Natural killer cell (primary cell): ENCODE data around the gene ZNF394. TPM values are rescaled to one million over a fixed set of nuclear protein-coding genes. Genes with fewer than 3 reads are reported as not detected.

Experiments used
- ATAC-seq, 3 donors: fragments of 150-1000 bp in 2 of 3; fragments of 200-7000 bp in 1 of 3; cut with Tn5 transposase; 1 replicate in 1 of 3; 2 replicates in 2 of 3; pipeline ENCODE4 v1.10.0; 2021; ENCODE audit warnings: mild to moderate bottlenecking in 2 of 3, moderate library complexity in 2 of 3
- DNase-seq, 2 donors: peaks; one replicate each; pipeline versions ENCODE4 v3.0.0 to v3.0.0-alpha.2; 2013 to 2021; ENCODE audit warnings: mixed read lengths in 1 of 2
- H3K27ac ChIP-seq: one replicate; pipeline ENCODE4 v1.5.1; 2013; ENCODE audit warnings: mild to moderate bottlenecking, low read length
- H3K27me3 ChIP-seq: one replicate; pipeline ENCODE4 v1.6.1; 2013; ENCODE audit warnings: low read length; ENCODE audit not compliant: control insufficient read depth, insufficient read depth
- H3K36me3 ChIP-seq: one replicate; pipeline ENCODE4 v1.6.1; 2013; ENCODE audit warnings: low read length; ENCODE audit not compliant: control insufficient read depth, insufficient read depth
- H3K4me1 ChIP-seq: one replicate; pipeline ENCODE4 v1.6.1; 2013; ENCODE audit warnings: low read length; ENCODE audit not compliant: control insufficient read depth, insufficient read depth
- H3K4me3 ChIP-seq: one replicate; pipeline ENCODE4 v1.5.1; 2013; ENCODE audit warnings: low read length
- H3K9me3 ChIP-seq: one replicate; pipeline ENCODE4 v1.6.1; 2013; ENCODE audit warnings: low read length; ENCODE audit not compliant: control insufficient read depth, insufficient read depth
- H3K27ac Mint-ChIP-seq, 2 donors: one replicate each; pipeline ENCODE4 v1.8.0; 2022; ENCODE audit warnings: mild to moderate bottlenecking in 2 of 2, mixed read lengths in 2 of 2, moderate library complexity in 1 of 2
- H3K27me3 Mint-ChIP-seq, 2 donors: one replicate each; pipeline ENCODE4 v1.8.0; 2022; ENCODE audit warnings: low read depth in 2 of 2, mixed read lengths in 2 of 2
- H3K36me3 Mint-ChIP-seq: one replicate; pipeline ENCODE4 v1.8.0; 2022; ENCODE audit warnings: mixed read lengths
- H3K4me1 Mint-ChIP-seq, 2 donors: one replicate each; pipeline ENCODE4 v1.8.0; 2022; ENCODE audit warnings: mixed read lengths in 2 of 2
- H3K4me3 Mint-ChIP-seq: one replicate; pipeline ENCODE4 v1.8.0; 2022; ENCODE audit warnings: mild to moderate bottlenecking, moderate library complexity, mixed read lengths
- H3K9me3 Mint-ChIP-seq, 2 donors: one replicate each; pipeline ENCODE4 v1.8.0; 2022; ENCODE audit warnings: mixed read lengths in 2 of 2
- WGBS: methylation state at CpG from one replicate; pipeline ENCODE4 v1.1.7; 2013; ENCODE audit warnings: missing lambda C conversion rate; ENCODE audit not compliant: insufficient coverage; 5-methylcytosine and 5-hydroxymethylcytosine counted together
- intact Hi-C: fragments of 100-400 bp; cut with micrococcal nuclease; formaldehyde crosslinking; loops from one replicate; pipeline ENCODE4 v1.14.2; 2022
- total RNA-seq, 4 donors: library from RNA; stranded (reverse); fragments of 120-200 nt in 1 of 4; gene quantifications; one replicate each; pipeline versions ENCODE4 v1.2.3 to v1.2.4, GENCODE V29; 2013 to 2022
- TF ChIP-seq, protein P1 (sequence below): fragments of 200-600 bp; IDR thresholded peaks from one replicate; pipeline ENCODE4 v1.8.0; 2022; ENCODE audit warnings: antibody characterized with exemption

ZNF394 gene
- total RNA-seq, 3 donors from 2014 or later (not counting 1 experiment from before 2014, with no cell fraction given) = 188 to 237 (median 215) TPM

DNA sequence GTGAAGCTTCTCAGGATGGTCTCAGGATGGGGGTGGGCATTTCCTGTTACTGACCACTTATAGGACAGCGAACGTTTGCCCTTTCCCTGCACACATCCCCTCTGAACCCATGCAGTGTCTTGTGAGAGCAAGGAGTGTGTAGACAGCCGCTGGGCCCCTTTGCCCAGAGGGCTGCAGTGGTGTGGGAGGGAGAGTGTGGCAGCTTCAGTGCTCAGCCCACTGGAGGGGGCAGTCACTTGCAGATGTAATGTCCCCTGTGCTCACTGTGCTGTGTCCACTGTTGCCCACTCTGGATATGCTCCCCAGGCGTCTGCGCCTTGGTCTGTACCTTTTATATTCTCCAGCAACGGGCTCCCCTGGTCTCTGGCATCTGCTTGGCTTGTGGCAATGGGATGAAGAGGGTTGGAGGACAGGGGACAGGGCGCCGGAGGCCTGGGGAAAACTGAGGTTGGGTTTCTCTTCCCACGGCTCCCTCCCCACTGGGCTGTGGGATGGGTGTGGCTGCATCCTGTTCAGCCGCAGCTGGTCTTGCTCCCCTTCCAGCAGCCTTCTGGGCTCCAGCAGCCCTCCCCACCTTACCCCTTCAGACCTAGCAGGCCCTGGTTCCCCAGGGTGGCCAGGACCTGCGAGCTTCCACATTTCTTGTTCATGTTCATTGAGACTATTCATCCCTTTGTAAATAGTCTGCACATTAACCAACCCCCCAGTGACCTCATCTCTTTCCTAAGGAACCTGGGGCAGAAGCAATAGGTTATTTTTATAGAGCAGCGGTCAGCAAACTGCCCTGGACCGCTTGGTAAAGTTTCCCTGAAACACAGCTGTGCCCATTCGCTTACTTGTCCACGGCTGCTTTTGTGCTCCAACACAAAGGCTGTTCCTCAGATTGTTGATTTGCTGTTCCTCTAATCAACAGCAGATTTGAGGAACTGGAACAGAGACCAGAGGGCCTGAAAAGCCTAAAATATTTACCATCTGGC lies 21.3 kb downstream of the ZNF394 start:
- H3K4me3 Mint-ChIP-seq = peak overlapping the region; percentile 25
- H3K4me3 ChIP-seq = no peak overlapping the region

DNA sequence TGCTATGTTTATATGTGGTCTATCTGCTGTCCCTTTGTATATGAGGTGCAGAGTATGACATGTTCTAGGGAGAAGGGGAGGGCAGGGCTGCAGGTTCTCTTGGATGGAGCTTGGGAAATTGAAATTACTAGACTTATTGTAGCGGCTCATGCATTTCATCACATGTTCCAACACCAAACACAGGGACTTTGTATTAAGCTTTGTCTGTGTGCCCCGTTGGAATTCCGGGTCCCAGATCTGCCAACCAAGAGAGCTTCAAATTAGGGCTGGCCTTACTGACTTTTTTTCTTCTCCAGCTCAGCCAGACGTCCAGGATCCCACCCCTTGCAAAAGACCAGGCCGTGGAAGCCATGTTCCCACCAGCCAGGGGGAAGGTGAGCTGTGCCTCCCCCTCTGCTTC lies 24.0 kb downstream of the ZNF394 start:
- Mint-ChIP-seq H3K4me3 (no peak overlapping the region), H3K27me3 (no peaks in the 10 kb centered on the region), H3K4me1 (peaks cover 32 to 40% of the 10 kb centered on the region in 2 donors), H3K36me3 (no peaks in the 10 kb centered on the region), H3K9me3 (no peaks in the 10 kb centered on the region), H3K27ac (no peak overlapping the region)
- Histone ChIP-seq H3K27ac (no peak overlapping the region), H3K4me3 (no peak overlapping the region), H3K36me3 (peaks cover 2% of the 10 kb centered on the region), H3K27me3 (no peaks in the 10 kb centered on the region), H3K4me1 (peaks cover 29% of the 10 kb centered on the region), H3K9me3 (no peaks in the 10 kb centered on the region)
- ATAC-seq = no peak
- WGBS = 93% methylated on average over 5 of the region's 5 CpGs
- intact Hi-C loops = no loop called here
- TF ChIP-seq, protein P1, sequence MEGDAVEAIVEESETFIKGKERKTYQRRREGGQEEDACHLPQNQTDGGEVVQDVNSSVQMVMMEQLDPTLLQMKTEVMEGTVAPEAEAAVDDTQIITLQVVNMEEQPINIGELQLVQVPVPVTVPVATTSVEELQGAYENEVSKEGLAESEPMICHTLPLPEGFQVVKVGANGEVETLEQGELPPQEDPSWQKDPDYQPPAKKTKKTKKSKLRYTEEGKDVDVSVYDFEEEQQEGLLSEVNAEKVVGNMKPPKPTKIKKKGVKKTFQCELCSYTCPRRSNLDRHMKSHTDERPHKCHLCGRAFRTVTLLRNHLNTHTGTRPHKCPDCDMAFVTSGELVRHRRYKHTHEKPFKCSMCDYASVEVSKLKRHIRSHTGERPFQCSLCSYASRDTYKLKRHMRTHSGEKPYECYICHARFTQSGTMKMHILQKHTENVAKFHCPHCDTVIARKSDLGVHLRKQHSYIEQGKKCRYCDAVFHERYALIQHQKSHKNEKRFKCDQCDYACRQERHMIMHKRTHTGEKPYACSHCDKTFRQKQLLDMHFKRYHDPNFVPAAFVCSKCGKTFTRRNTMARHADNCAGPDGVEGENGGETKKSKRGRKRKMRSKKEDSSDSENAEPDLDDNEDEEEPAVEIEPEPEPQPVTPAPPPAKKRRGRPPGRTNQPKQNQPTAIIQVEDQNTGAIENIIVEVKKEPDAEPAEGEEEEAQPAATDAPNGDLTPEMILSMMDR = no peak
- DNase-seq = no peak

More for the DNA sequence above, 21.3 kb downstream of the ZNF394 start:
- Mint-ChIP-seq H3K4me1 (peaks cover 18 to 22% of the 10 kb centered on the region in 2 donors), H3K27me3 (no peaks in the 10 kb centered on the region), H3K27ac (peak overlapping the region; percentile 49 to 86), H3K36me3 (no peaks in the 10 kb centered on the region), H3K9me3 (no peaks in the 10 kb centered on the region)
- Histone ChIP-seq H3K4me1 (peaks cover 17% of the 10 kb centered on the region), H3K9me3 (no peaks in the 10 kb centered on the region), H3K27ac (peak overlapping the region; percentile 19), H3K36me3 (peaks cover 9% of the 10 kb centered on the region), H3K27me3 (no peaks in the 10 kb centered on the region)
- TF ChIP-seq, protein P1 = no peak
- 65% methylated on average over 13 of the region's 15 CpGs for WGBS
- peak in 1 of 3 donors; percentile 24 for ATAC-seq
- intact Hi-C loops = no loop called here
- DNase-seq = no peak

GRCh38 chr7:99473315-99473596 lies 26.8 kb downstream of the ZNF394 start:
- intact Hi-C loops = no loop called here
- 5% methylated on average over 7 of the region's 7 CpGs for WGBS
- peaks cover 25 to 32% of the 10 kb centered on the region in 2 donors for H3K4me1 Mint-ChIP-seq

More at GRCh38 chr7:99473315-99473596, 26.8 kb downstream of the ZNF394 start:
- ATAC-seq (no peak), DNase-seq (no peak)
- TF ChIP-seq, protein P1 = no peak
- H3K36me3 Mint-ChIP-seq = no peaks in the 10 kb centered on the region
- Histone ChIP-seq H3K36me3 (no peaks in the 10 kb centered on the region), H3K4me1 (peaks cover 18% of the 10 kb centered on the region), H3K27ac (peak overlapping the region; percentile 53), H3K4me3 (peak overlapping the region; percentile 64), H3K27me3 (no peaks in the 10 kb centered on the region), H3K9me3 (no peaks in the 10 kb centered on the region)
- no peaks in the 10 kb centered on the region for H3K9me3 Mint-ChIP-seq
- no peaks in the 10 kb centered on the region for H3K27me3 Mint-ChIP-seq
- H3K27ac Mint-ChIP-seq = peak overlapping the region; percentile 94 to 96
- H3K4me3 Mint-ChIP-seq = peak overlapping the region; percentile 100
